ENCODE results near the gene TFAP2D.

The TFAP2D gene

GRCh38 chr6:50713226-50713625, at the start of gene TFAP2D:
TSS of gene TFAP2D (plus strand) at chr6:50713526. CDS start at chr6:50714056, 530 bp downstream.
- no peak within 1 kb of the TSS for H3K27ac ChIP-seq
- POLR2A ChIA-PET (ENCODE audit: low non-redundant PET) = no interaction called here
- TF ChIP-seq CTCF (conservative IDR thresholded peaks at IDR 0.05; ENCODE audit: low read depth) = no peak
- CTCF ChIA-PET = no interaction called here
- no peak for DNase-seq (ENCODE audit: low spot score)

- DNase-seq (ENCODE audit: low spot score) = no peak
- ChIA-PET POLR2A (ENCODE audit: low non-redundant PET) (no interaction called here), CTCF (interaction anchor here (0.6 kb wide), 1 partner anchor 9 kb away, joined by 4 read pairs; no protein-coding TSS in a partner anchor)
- no peak for TF ChIP-seq CTCF (conservative IDR thresholded peaks at IDR 0.05; ENCODE audit: low read depth)
- H3K27ac ChIP-seq = no peak overlapping the region
These were observed 49.5 kb upstream of the TFAP2D start for GRCh38 chr6:50663806-50664205.

GRCh38 chr6:50666089-50666488, 47.2 kb upstream of the TFAP2D start:
- no peak for DNase-seq (ENCODE audit: low spot score)
- no peak for TF ChIP-seq CTCF (conservative IDR thresholded peaks at IDR 0.05; ENCODE audit: low read depth)
- H3K27ac ChIP-seq = no peak overlapping the region
- ChIA-PET CTCF (no interaction called here), POLR2A (ENCODE audit: low non-redundant PET) (no interaction called here)

- H3K27ac ChIP-seq = no peak overlapping the region
- no peak for DNase-seq (ENCODE audit: low spot score)
- ChIA-PET POLR2A (ENCODE audit: low non-redundant PET) (no interaction called here), CTCF (no interaction called here)
- no peak for TF ChIP-seq CTCF (conservative IDR thresholded peaks at IDR 0.05; ENCODE audit: low read depth)
These were observed 32.0 kb upstream of the TFAP2D start for GRCh38 chr6:50681213-50681824.

GRCh38 chr6:50689210-50689609, 24.1 kb upstream of the TFAP2D start:
- CTCF ChIA-PET = no interaction called here
- DNase-seq (ENCODE audit: low spot score) = no peak
- no peak for TF ChIP-seq CTCF (conservative IDR thresholded peaks at IDR 0.05; ENCODE audit: low read depth)
- no peak overlapping the region for H3K27ac ChIP-seq
- POLR2A ChIA-PET (ENCODE audit: low non-redundant PET) = no interaction called here

- H3K27ac ChIP-seq = no peak overlapping the region
- no peak for DNase-seq (ENCODE audit: low spot score)
- TF ChIP-seq CTCF (conservative IDR thresholded peaks at IDR 0.05; ENCODE audit: low read depth) = no peak
- CTCF ChIA-PET = interaction anchor here (0.6 kb wide), 2 partner anchors 64 to 154 kb away, joined by 3 to 7 read pairs; no protein-coding TSS in a partner anchor
- POLR2A ChIA-PET (ENCODE audit: low non-redundant PET) = no interaction called here
These were observed 21.4 kb upstream of the TFAP2D start for GRCh38 chr6:50691814-50692495.
